DND-41 (cell line): ENCODE measurements around the gene MAD2L1.

Experiments
- EZH2 ChIP-seq: IDR thresholded peaks from 3 replicates; pipeline ENCODE4 v1.6.1; 2012; ENCODE audit warnings: borderline replicate concordance, low read depth, mild to moderate bottlenecking, moderate library complexity, low read length, inconsistent platforms; ENCODE audit not compliant: severe bottlenecking
- TF ChIP-seq, protein P1 (sequence below): IDR thresholded peaks from 2 replicates; pipeline ENCODE4 v1.5.1; 2012; ENCODE audit warnings: borderline replicate concordance, low read length, moderate library complexity, mild to moderate bottlenecking; ENCODE audit not compliant: poor library complexity, severe bottlenecking; ENCODE audit errors: extremely low read depth

DNA sequence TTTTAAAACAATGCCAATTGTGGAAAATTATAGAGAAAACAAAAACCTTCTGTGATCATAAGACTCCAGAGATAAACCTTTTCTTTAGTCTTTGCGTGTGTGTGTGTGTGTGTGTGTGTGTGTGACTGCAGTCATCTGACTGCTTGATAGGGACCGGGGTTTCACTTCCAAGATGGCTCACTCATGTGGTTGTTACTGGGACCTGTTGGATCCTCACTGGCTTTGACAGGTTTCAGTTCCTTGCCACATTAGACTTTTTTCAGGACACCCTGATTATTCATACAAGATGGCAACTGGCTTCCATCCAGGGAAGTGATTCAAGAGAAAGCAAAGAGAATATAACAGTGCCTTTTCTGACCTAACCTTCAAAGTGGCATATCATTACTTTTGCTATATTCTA is 21.9 kb upstream of the MAD2L1 start:
- TF ChIP-seq, protein P1, sequence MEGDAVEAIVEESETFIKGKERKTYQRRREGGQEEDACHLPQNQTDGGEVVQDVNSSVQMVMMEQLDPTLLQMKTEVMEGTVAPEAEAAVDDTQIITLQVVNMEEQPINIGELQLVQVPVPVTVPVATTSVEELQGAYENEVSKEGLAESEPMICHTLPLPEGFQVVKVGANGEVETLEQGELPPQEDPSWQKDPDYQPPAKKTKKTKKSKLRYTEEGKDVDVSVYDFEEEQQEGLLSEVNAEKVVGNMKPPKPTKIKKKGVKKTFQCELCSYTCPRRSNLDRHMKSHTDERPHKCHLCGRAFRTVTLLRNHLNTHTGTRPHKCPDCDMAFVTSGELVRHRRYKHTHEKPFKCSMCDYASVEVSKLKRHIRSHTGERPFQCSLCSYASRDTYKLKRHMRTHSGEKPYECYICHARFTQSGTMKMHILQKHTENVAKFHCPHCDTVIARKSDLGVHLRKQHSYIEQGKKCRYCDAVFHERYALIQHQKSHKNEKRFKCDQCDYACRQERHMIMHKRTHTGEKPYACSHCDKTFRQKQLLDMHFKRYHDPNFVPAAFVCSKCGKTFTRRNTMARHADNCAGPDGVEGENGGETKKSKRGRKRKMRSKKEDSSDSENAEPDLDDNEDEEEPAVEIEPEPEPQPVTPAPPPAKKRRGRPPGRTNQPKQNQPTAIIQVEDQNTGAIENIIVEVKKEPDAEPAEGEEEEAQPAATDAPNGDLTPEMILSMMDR, result no peak
- TF ChIP-seq EZH2, result no peak
